Body of pancreas (tissue), 4 donors: ENCODE data around the gene OR8G1.

ENCODE experiments used
- POLR2A ChIP-seq, 3 donors: fragments of 450-650 bp; IDR thresholded peaks; one replicate each; pipeline ENCODE4 v1.6.1; 2016; ENCODE audit warnings: antibody characterized with exemption in 3 of 3, mild to moderate bottlenecking in 2 of 3
- TF ChIP-seq, protein P1 (sequence below), 7 experiments: fragments of 450-650 bp in 4 of 7; fragments of 200-600 bp in 3 of 7; sonication (generic) in 3 of 7; IDR thresholded peaks; one replicate each; pipeline ENCODE4 v1.5.1; 2016 to 2019; ENCODE audit warnings: antibody characterized with exemption in 7 of 7

DNA sequence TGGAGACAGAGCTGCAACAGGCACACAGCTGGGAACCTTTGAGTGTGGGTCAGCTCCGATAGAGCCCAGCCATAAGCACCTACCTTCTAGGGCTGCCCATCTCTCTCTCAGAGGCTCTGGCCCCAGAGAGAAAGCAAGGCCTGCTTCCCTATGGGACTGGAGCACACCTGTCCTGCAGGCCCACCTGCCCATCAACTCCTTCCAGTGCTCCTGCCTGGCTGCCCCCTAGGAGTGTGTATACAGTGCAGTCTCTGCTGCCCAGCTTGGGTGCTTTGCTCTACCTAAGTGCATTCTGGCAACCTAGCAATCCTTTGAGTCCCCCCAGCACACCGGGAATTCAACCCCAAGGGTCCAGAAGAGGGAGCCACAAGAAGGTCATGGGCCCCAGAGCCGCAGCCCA, 36.3 kb downstream of the OR8G1 start:
- TF ChIP-seq POLR2A (IDR thresholded peaks at IDR 0.05), result no peak
- TF ChIP-seq, protein P1, sequence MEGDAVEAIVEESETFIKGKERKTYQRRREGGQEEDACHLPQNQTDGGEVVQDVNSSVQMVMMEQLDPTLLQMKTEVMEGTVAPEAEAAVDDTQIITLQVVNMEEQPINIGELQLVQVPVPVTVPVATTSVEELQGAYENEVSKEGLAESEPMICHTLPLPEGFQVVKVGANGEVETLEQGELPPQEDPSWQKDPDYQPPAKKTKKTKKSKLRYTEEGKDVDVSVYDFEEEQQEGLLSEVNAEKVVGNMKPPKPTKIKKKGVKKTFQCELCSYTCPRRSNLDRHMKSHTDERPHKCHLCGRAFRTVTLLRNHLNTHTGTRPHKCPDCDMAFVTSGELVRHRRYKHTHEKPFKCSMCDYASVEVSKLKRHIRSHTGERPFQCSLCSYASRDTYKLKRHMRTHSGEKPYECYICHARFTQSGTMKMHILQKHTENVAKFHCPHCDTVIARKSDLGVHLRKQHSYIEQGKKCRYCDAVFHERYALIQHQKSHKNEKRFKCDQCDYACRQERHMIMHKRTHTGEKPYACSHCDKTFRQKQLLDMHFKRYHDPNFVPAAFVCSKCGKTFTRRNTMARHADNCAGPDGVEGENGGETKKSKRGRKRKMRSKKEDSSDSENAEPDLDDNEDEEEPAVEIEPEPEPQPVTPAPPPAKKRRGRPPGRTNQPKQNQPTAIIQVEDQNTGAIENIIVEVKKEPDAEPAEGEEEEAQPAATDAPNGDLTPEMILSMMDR (IDR thresholded peaks at IDR 0.05), result no peak
